ENCODE measurements around the gene PTK7. TPM values are rescaled to one million over a fixed set of nuclear protein-coding genes. Genes with fewer than 3 reads are reported as not detected.
A peak's percentile ranks its signal among the peaks of the same experiment; 100 is the strongest.

Gene PTK7
- total RNA-seq, 1 experiment from 2014 or later: 42.6 TPM

GRCh38 chr6:43076464-43077332 is 584 bp downstream of the PTK7 start:
- Mint-ChIP-seq H3K27me3 (ENCODE audit: insufficient read depth, unreplicated experiment) (no peaks in the 10 kb centered on the region), H3K4me3 (ENCODE audit: unreplicated experiment) (peak overlapping the region; percentile 81), H3K4me1 (ENCODE audit: insufficient read depth, unreplicated experiment) (peaks cover 18% of the 10 kb centered on the region), H3K36me3 (ENCODE audit: insufficient read depth, unreplicated experiment) (peaks cover 14% of the 10 kb centered on the region), H3K9me3 (ENCODE audit: unreplicated experiment) (no peaks in the 10 kb centered on the region), H3K27ac (ENCODE audit: low read depth, unreplicated experiment) (peak overlapping the region; percentile 61)
- no peak for TF ChIP-seq CTCF (IDR thresholded peaks at IDR 0.05; ENCODE audit: unreplicated experiment)
- ChIA-PET POLR2A (interaction anchor here (0.5 to 4.4 kb wide), 20 partner anchors 12 to 112 kb away, joined by 3 to 60 read pairs (median 8); partner anchors contain the start of genes CUL7, KLC4, KLHDC3 and MEA1), CTCF (interaction anchor here (0.5 to 1.7 kb wide), 13 partner anchors 10 to 1570 kb away, joined by 3 to 23 read pairs (median 3); no protein-coding TSS in a partner anchor)
- peak; percentile 62 for DNase-seq (ENCODE audit: unreplicated experiment)
- intact Hi-C loops (cut with micrococcal nuclease): no loop called here
- BruUV-seq (replicated peaks): TSS peak; percentile 58

GRCh38 chr6:43077333-43077809 is 1.3 kb downstream of the PTK7 start:
- peaks cover 18% of the 10 kb centered on the region for H3K4me1 Mint-ChIP-seq (ENCODE audit: insufficient read depth, unreplicated experiment)
- no peaks in the 10 kb centered on the region for H3K27me3 Mint-ChIP-seq (ENCODE audit: insufficient read depth, unreplicated experiment)
- no peak for TF ChIP-seq CTCF (IDR thresholded peaks at IDR 0.05; ENCODE audit: unreplicated experiment)
- POLR2A ChIA-PET: interaction anchor here (0.5 to 4.4 kb wide), 18 partner anchors 12 to 98 kb away, joined by 3 to 60 read pairs (median 9); partner anchors contain the start of genes CUL7, KLC4, KLHDC3 and MEA1
- peak overlapping the region; percentile 61 for H3K27ac Mint-ChIP-seq (ENCODE audit: low read depth, unreplicated experiment)
- no peak for DNase-seq (ENCODE audit: unreplicated experiment)
- peak overlapping the region; percentile 81 for H3K4me3 Mint-ChIP-seq (ENCODE audit: unreplicated experiment)
- no peaks in the 10 kb centered on the region for H3K9me3 Mint-ChIP-seq (ENCODE audit: unreplicated experiment)
- CTCF ChIA-PET: interaction anchor here (0.5 to 1.7 kb wide), 12 partner anchors 9 to 1569 kb away, joined by 3 to 23 read pairs (median 3); no protein-coding TSS in a partner anchor
- no TSS peak for BruUV-seq (replicated peaks)
- intact Hi-C loops (cut with micrococcal nuclease): no loop called here
- H3K36me3 Mint-ChIP-seq (ENCODE audit: insufficient read depth, unreplicated experiment): peaks cover 14% of the 10 kb centered on the region

- intact Hi-C loops (cut with micrococcal nuclease): no loop called here
- ChIA-PET POLR2A (interaction anchor here (0.7 to 4.4 kb wide), 9 partner anchors 11 to 241 kb away, joined by 3 to 60 read pairs (median 17); partner anchors contain the start of genes KLC4 and MRPL2), CTCF (interaction anchor here (0.7 to 1.7 kb wide), 5 partner anchors 11 to 107 kb away, joined by 3 to 23 read pairs (median 3); no protein-coding TSS in a partner anchor)
- Mint-ChIP-seq H3K27me3 (ENCODE audit: insufficient read depth, unreplicated experiment) (no peaks in the 10 kb centered on the region), H3K4me3 (ENCODE audit: unreplicated experiment) (peak overlapping the region; percentile 81), H3K36me3 (ENCODE audit: insufficient read depth, unreplicated experiment) (peaks cover 11% of the 10 kb centered on the region), H3K9me3 (ENCODE audit: unreplicated experiment) (no peaks in the 10 kb centered on the region), H3K4me1 (ENCODE audit: insufficient read depth, unreplicated experiment) (peaks cover 18% of the 10 kb centered on the region), H3K27ac (ENCODE audit: low read depth, unreplicated experiment) (peak overlapping the region; percentile 61)
- no peak for DNase-seq (ENCODE audit: unreplicated experiment)
- no peak for TF ChIP-seq CTCF (IDR thresholded peaks at IDR 0.05; ENCODE audit: unreplicated experiment)
- no TSS peak for BruUV-seq (replicated peaks)
Measured at GRCh38 chr6:43077981-43078511, 1.9 kb downstream of the PTK7 start.

- no peaks in the 10 kb centered on the region for H3K9me3 Mint-ChIP-seq (ENCODE audit: unreplicated experiment)
- DNase-seq (ENCODE audit: unreplicated experiment): no peak
- no peaks in the 10 kb centered on the region for H3K27me3 Mint-ChIP-seq (ENCODE audit: insufficient read depth, unreplicated experiment)
- TF ChIP-seq CTCF (IDR thresholded peaks at IDR 0.05; ENCODE audit: unreplicated experiment): no peak
- peaks cover 18% of the 10 kb centered on the region for H3K4me1 Mint-ChIP-seq (ENCODE audit: insufficient read depth, unreplicated experiment)
- no peak overlapping the region for H3K27ac Mint-ChIP-seq (ENCODE audit: low read depth, unreplicated experiment)
- no TSS peak for BruUV-seq (replicated peaks)
- peaks cover 5% of the 10 kb centered on the region for H3K36me3 Mint-ChIP-seq (ENCODE audit: insufficient read depth, unreplicated experiment)
- POLR2A ChIA-PET: interaction anchor here (1.8 to 4.4 kb wide), 2 partner anchors 18 to 19 kb away, joined by 4 to 60 read pairs; partner anchors contain the start of genes KLC4 and MRPL2
- intact Hi-C loops (cut with micrococcal nuclease): no loop called here
- no peak overlapping the region for H3K4me3 Mint-ChIP-seq (ENCODE audit: unreplicated experiment)
- CTCF ChIA-PET: interaction anchor here (0.6 kb wide), 2 partner anchors 9 to 23 kb away, joined by 4 to 6 read pairs; no protein-coding TSS in a partner anchor
Measured at GRCh38 chr6:43078691-43079090, 2.6 kb downstream of the PTK7 start.
